Lung (tissue), 12 donors: ENCODE measurements around the gene ZBTB2. TPM values are rescaled to one million over a fixed set of nuclear protein-coding genes. Genes with fewer than 3 reads are reported as not detected.
A peak's percentile ranks its signal among the peaks of the same experiment; 100 is the strongest.

Source experiments
- ATAC-seq: fragments of 200-7000 bp; cut with Tn5 transposase; one replicate; pipeline ENCODE4 v1.9.1; 2020; ENCODE audit warnings: moderate number of reproducible peaks; ENCODE audit not compliant: insufficient read depth, low FRiP score
- DNase-seq, 3 donors: peaks; one replicate each; pipeline ENCODE4 v3.0.0-alpha.2; 2013 to 2017
- H3K27ac ChIP-seq, 2 donors: one replicate each; pipeline ENCODE4 v1.5.1; 2013; ENCODE audit warnings: mild to moderate bottlenecking in 2 of 2, moderate library complexity in 2 of 2, control low read depth in 1 of 2, inconsistent platforms in 1 of 2, low read depth in 1 of 2, low read length in 1 of 2
- H3K27me3 ChIP-seq, 3 donors: one replicate each; pipeline ENCODE4 v1.5.1; 2013; ENCODE audit warnings: low read length in 2 of 3; ENCODE audit not compliant: control insufficient read depth in 3 of 3, insufficient read depth in 3 of 3
- H3K36me3 ChIP-seq, 4 donors: one replicate each; pipeline ENCODE4 v1.5.1; 2013; ENCODE audit warnings: low read length in 4 of 4, mild to moderate bottlenecking in 1 of 4, moderate library complexity in 1 of 4; ENCODE audit not compliant: control insufficient read depth in 4 of 4, insufficient read depth in 4 of 4
- H3K4me1 ChIP-seq, 5 donors: one replicate each; pipeline ENCODE4 v1.5.1; 2013; ENCODE audit warnings: low read length in 5 of 5, mild to moderate bottlenecking in 2 of 5, moderate library complexity in 1 of 5; ENCODE audit not compliant: control insufficient read depth in 5 of 5, insufficient read depth in 5 of 5
- H3K4me3 ChIP-seq: one replicate; pipeline ENCODE4 v1.5.1; 2013; ENCODE audit warnings: mild to moderate bottlenecking, control low read depth, moderate library complexity
- H3K9ac ChIP-seq, 2 donors: one replicate each; pipeline ENCODE4 v1.5.1; 2013; ENCODE audit warnings: low read length in 2 of 2, control low read depth in 1 of 2; ENCODE audit not compliant: insufficient read depth in 1 of 2
- H3K9me3 ChIP-seq, 4 donors: one replicate each; pipeline ENCODE4 v1.5.1; 2013; ENCODE audit warnings: low read length in 3 of 4, mild to moderate bottlenecking in 1 of 4, moderate library complexity in 1 of 4; ENCODE audit not compliant: control insufficient read depth in 4 of 4, insufficient read depth in 3 of 4
- WGBS, 2 donors: extraction: QIAGEN DNeasy Blood & Tissue Kit; methylation state at CpG; one replicate each; pipeline ENCODE4 v1.1.7; 2013; 5-methylcytosine and 5-hydroxymethylcytosine counted together
- polyA plus RNA-seq, 2 donors: library from polyadenylated mRNA; stranded (reverse); fragments of 200-250 nt; gene quantifications; one replicate each; pipeline ENCODE4 v1.2.1, GENCODE V29; 2013
- total RNA-seq, 2 donors: library from RNA; depleted of rRNA in 1 of 2; stranded (reverse); fragments of >200 nt in 1 of 2; gene quantifications; one replicate each; pipeline ENCODE4 v1.2.1, GENCODE V29; 2014 to 2021
- TF ChIP-seq, protein P1 (sequence below): IDR thresholded peaks from 2 replicates; pipeline ENCODE4 v1.5.1; 2012; ENCODE audit warnings: mild to moderate bottlenecking; ENCODE audit errors: control extremely low read depth, extremely low read depth
- donor health status: control.
- donor health status: control.
- donor health status: Bipolar disorder and iron deficiency.
- donor health status: healthy.
- donor health status: DM: yes; HTN: yes; CAD: no.

The ZBTB2 gene
- total and polyA plus RNA-seq, 4 donors, result 8.1 to 13.9 (median 9.8) TPM

DNA sequence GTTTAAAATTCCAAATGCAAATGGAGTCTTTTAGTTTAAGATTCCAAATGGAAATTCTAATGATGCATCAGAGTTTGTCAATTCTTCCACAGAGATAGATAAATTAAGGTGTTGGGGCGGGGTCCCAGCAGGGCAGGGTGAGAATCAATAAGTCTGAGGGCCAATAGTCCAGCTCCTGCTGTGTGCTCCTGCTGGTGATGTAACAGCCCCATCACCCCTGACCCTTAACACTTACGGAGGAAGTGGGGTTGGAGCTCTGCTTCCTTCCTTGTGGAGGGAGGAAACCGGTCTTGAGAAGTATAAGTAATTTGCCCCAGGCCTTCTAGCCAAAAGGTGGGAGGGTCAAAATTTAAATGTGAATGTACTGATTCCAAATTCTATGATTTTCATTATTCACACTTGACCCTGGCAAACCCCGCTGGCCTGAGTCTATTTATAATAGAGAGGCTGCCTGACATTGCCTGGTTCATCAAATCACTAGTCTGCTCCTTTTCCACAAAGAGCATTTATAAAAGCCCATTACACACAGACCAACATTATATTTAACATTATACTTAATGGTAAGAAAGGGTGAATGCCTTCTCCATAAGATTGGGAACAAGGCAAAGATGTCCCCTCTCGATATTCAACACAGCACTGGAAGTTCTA, 17.2 kb downstream of the ZBTB2 start:
- H3K36me3 ChIP-seq, result peaks cover 3 to 20% (median 10%) of the 10 kb centered on the region in 4 donors
- H3K4me3 ChIP-seq, result no peak overlapping the region
- ATAC-seq (no peak), DNase-seq (peak in 1 of 3 donors; percentile 48)
- H3K9me3 ChIP-seq, result no peaks in the 10 kb centered on the region
- peaks cover 0 to 11% (median 0%) of the 10 kb centered on the region in 5 donors for H3K4me1 ChIP-seq
- no peak overlapping the region for H3K27ac ChIP-seq
- WGBS, 2 donors, result 60 to 62% methylated on average over 5 of the region's 5 CpGs
- no peak overlapping the region for H3K9ac ChIP-seq
- no peaks in the 10 kb centered on the region for H3K27me3 ChIP-seq
- TF ChIP-seq, protein P1, sequence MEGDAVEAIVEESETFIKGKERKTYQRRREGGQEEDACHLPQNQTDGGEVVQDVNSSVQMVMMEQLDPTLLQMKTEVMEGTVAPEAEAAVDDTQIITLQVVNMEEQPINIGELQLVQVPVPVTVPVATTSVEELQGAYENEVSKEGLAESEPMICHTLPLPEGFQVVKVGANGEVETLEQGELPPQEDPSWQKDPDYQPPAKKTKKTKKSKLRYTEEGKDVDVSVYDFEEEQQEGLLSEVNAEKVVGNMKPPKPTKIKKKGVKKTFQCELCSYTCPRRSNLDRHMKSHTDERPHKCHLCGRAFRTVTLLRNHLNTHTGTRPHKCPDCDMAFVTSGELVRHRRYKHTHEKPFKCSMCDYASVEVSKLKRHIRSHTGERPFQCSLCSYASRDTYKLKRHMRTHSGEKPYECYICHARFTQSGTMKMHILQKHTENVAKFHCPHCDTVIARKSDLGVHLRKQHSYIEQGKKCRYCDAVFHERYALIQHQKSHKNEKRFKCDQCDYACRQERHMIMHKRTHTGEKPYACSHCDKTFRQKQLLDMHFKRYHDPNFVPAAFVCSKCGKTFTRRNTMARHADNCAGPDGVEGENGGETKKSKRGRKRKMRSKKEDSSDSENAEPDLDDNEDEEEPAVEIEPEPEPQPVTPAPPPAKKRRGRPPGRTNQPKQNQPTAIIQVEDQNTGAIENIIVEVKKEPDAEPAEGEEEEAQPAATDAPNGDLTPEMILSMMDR, result no peak

DNA sequence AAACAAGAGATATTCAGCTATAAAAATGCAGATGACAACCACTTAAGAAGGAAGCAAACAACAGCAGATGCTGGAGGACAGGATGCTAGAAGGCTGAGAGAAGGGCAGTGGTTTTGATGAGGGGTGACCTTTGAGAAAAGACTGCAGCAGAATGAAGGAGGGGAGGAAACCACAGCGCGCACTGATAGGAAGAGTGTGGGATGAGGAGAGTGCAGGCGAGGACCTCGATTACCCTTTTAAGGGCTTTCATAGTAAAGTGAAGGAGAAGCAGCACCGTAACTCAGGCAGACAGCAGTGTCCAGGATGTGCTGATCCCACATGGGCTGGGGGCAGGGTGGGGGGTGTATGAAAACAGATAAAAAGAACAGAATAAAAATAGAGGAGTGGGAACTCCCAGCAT, 19.2 kb downstream of the ZBTB2 start:
- DNase-seq (no peak), ATAC-seq (no peak)
- H3K4me1 ChIP-seq, result peaks cover 0 to 11% (median 0%) of the 10 kb centered on the region in 5 donors
- H3K9me3 ChIP-seq, result no peaks in the 10 kb centered on the region
- no peak overlapping the region for H3K27ac ChIP-seq
- no peak overlapping the region for H3K9ac ChIP-seq
- H3K27me3 ChIP-seq, result no peaks in the 10 kb centered on the region
- peaks cover 3 to 20% (median 11%) of the 10 kb centered on the region in 4 donors for H3K36me3 ChIP-seq
- WGBS, 2 donors, result 57 to 77% methylated on average over 5 of the region's 5 CpGs
- TF ChIP-seq, protein P1, result no peak
- no peak overlapping the region for H3K4me3 ChIP-seq

DNA sequence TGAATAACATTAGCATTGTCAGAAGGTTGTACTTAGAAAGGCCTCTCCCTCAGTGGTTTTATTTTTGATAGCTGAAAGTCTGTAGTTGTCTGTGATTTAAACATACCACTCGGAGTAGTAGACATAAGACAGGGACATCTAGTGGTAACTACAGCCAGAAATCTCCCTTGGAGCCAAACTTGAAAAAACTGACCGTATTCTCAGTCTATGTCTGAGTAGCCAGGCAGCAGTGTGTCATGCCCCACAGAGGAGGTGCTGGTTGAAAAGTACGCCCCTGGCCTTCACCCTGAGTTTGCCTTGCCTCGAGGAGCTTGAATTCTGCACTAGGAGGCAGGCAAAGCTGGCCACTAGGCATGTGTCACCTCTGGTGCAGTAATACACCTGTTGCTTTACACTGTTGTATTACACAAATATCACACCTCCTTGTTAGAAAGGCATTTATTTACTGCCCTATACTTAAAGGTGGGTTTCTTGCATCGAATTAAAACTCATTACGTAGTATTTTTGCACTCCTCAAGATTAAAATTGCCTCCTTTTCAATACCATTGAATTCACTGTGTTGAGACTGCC, 20.8 kb downstream of the ZBTB2 start:
- no peak overlapping the region for H3K4me3 ChIP-seq
- 88 to 91% methylated on average over 6 of the region's 6 CpGs for WGBS, 2 donors
- H3K27me3 ChIP-seq, result no peaks in the 10 kb centered on the region
- peaks cover 10 to 28% (median 20%) of the 10 kb centered on the region in 4 donors for H3K36me3 ChIP-seq
- H3K9me3 ChIP-seq, result no peaks in the 10 kb centered on the region
- H3K27ac ChIP-seq, result no peak overlapping the region
- TF ChIP-seq, protein P1, result no peak
- H3K4me1 ChIP-seq, result peaks cover 0 to 11% (median 0%) of the 10 kb centered on the region in 5 donors
- DNase-seq, result peak in 2 of 3 donors; percentile 44 to 55
- H3K9ac ChIP-seq, result no peak overlapping the region
- ATAC-seq, result no peak
